Kidney glomerular epithelial cell (primary cell): ENCODE data around the gene HTR2A.
"Not testable (repeated sequence)": the region's sequence is repeated elsewhere in the genome, so short reads cannot be mapped to it uniquely, and the experiment has no call there.

Experiments
- DNase-seq: peaks from one replicate; lab custom pipeline; 2025; lab: John Stamatoyannopoulos, UW

Gene HTR2A

DNA sequence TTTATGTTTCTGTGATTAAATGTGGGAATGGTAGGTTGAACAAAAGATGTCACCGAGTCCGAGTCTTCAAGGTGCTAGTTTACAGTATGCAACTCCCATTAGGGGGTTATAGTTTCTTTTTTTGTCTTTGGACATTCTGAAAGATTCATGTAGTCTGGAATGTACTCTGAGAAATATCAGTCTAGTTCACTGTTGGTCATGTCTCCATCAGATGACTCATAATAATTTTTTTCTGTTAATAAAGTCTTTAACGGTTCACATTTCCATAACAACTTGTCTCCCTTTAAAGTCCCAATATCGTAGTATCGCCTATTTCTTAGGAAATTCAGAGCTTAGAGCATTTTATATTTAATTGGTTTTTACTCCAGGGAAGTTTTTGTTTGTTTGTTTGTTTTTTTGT lies 86.4 kb downstream of the HTR2A start:
- no peak for DNase-seq

DNA sequence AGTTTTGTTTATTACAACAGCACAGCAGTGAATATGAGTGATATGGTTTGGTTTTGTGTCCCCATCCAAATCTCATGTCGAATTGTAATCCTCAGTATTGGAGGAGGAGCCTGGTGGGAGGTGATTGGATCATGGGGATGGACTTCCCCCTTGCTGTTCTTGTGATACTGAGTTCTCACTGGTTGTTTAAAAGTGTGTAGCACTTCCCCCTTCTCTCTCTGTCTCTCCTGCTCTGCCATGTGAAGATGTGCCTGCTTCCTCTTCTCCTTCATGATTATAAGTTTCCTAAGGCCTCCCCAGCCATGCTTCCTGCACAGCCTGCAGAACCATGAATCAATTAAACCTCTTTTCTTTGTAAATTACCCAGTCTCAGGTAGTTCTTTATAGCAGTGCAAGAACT lies 91.9 kb downstream of the HTR2A start:
- not testable (repeated sequence) for DNase-seq

DNA sequence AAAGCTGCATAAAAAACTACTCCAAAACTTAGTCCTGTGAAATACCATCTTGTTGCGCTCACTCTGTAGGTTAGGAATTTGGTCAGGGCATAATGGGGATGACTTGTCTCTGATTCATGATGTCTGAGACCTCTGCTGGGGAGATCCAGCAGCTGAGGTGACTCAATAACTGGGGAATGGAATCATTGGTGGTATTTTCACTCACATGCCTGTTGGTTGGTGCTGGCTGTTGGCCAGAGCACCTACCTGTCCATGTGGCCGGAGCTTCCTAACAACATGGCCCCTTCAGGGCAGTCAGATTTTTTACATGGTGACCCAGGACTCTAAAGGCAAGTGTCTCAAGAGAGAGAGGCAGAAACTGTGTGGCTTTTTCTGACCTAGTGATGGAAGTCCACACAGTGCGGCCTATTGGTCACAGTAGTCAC lies 92.5 kb downstream of the HTR2A start:
- DNase-seq, result peak; percentile 95

DNA sequence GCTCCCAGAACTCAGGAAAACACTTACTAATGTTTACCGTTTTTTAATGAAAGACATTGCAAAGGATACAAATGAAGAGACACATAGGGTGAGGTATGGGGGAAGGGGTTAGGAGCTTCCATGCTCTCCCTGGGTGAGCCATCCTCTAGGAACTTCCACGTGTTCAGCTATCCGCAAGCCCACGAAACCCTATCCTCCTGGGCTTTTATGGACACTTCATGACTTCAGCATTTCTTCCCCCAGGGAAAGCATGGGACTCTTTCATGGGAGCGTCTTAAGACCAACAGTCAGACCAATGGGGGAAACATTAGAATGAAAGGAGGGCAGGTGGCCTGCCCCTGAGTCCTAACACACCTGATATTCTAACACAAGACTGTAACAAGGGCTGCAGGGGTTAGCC lies 93.3 kb downstream of the HTR2A start:
- no peak for DNase-seq

DNA sequence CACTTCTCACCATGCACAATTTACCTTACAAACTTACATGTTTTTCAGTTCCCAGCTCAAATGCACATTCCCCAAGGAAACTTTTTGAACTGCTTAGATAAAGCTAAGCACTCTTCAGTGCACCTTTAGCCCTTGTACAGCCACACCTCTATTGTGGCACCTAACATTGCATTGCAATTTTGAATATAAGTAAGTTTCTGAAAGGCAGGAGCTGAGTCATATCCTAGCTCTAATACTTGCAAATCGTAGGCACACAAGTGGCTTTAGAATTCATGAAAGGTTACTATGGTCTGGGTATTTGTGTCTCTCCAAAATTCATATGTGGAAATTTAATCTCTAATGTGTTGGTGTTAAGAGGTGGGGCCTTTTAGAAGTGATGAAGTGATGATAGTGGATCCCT lies 95.0 kb downstream of the HTR2A start:
- DNase-seq, result no peak

DNA sequence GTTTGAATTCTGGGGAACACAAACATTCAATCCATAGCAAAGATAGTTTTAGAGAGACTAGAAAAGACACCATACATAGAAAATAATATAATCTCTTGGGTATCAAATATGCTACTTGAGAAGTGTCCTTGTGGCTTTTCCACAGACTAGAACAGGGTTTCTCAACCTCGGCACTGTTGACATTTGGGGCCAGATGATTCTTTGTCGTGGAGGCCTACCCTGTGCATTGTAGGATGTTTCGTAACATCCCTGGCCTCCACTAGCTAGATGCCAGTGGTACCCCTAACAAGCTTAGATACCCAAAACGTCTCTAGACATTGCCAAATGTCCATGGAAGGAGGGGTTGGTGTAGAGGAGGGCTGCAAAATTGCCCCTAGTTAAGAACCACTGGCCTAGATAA lies 97.7 kb downstream of the HTR2A start:
- no peak for DNase-seq

DNA sequence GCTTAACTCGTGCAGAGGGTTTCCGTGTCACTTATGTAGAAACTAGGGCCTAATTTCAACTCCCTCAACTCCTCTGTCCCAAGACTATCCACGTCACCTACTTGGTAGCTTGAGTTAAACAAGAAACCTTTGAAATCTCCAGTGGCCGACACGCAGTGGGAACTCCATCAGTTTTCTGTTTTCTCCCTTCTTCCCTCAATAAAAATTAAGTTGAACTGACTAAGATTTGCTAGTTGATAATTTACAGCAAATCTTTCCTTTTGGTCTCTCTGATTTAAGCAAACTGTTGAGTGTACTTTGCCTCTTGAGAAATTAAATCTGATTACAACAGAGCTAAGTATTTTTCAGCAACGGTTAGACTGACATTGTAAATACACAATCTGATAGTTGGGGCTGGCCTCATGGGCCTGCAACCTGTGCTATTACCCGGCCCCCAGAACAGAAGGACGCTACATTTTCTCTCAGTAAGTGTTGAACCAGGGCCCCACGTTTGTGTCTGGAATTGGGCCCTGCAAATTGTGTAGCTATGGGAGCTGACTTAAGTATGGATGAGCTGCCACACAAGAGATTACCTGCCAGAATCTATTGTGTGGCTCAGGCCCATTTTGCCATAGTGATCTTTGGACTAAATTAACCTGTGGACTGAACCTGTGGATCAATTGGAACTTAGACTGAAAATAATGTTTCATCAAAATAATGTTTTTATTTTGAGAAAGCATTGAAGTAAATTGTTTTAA lies 99.2 kb downstream of the HTR2A start:
- DNase-seq, result no peak

DNA sequence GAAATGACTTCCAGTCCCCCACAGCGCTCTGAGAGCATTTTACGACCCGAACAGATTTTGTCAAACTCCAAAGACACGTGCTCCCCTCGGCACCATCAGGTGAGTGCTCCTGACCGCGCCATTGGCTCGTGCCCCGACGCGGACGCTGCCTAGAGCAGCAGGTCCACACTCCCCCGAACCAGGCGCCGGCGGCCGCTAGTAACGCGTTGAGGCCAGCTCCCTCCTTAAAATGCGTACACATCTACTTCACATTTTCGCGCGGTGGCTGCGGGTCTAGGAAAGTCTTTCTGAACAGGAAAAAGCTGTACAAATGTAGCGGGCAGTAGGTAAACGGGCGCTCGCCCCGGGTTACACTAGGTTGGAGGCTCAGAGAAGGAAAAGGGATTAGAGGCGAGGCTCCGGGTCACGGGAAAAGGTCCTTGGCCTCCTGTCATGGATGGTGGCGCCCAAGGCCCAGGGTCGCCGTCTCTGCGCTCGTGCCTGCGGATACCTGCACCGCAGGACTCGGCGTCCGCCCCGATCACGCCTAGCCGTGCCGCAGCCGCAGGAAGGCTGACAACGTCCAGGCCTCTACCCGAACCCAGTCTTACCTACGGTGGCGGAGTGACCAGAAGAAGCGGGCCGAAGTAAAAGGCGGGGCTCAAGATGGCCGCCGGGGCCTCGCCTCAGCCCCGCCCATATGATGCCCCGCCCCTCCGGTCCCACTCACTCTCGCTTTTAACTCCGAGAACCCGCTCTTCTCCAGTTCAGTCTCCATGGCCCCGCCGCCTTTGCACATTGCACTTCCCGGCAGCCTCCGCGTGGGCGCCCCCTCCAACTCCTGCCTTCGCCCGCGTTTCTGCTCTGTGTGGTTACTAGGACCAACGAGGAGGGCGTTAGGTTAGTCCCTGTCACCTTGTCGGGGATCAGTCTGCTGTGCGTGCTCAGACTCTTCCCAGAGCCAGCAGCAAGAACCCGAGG lies 100.1 kb downstream of the HTR2A start, which contains the start of gene ESD:
TSS of gene ESD (minus strand) at position 647 of the 960 bp plus-strand sequence. CDS start 5,748 bp downstream, outside the sequence.
- peak; percentile 89 for DNase-seq

DNA sequence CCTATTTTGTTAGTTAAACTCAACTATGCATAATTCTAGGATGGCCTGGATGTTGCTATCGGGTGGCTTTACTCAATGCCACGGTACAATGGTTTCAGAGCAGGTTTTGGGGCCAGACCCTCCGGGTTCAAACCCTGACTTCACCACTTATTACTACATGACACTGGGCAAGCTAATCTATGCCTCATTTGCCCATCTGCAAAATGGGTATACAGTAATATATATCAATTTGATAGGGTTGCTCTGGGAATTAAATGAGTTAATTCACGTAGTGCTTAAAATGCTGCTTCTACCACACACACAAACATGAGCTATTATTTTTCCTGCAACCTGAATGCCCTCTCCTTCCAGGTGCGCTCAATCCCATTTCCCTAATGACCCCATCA lies 100.7 kb downstream of the HTR2A start:
- DNase-seq, result no peak

DNA sequence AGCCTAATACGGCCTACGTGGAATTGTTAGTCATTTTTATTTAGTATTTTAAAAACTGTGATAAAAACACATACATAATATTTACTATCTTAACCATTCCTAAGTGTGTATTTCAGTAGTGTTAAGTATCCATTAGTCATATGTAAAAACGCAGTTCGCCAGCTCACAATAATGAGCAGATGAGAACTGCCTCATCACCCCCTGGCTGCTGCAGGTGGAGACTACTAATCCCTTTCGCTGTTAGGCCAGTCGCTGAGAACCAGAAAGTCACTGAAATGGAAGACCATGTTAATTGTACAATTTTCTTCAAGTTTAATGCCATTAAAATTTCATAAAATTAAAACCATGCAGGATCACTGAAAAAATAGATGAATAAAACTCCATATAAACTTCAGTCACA lies 101.5 kb downstream of the HTR2A start:
- no peak for DNase-seq

DNA sequence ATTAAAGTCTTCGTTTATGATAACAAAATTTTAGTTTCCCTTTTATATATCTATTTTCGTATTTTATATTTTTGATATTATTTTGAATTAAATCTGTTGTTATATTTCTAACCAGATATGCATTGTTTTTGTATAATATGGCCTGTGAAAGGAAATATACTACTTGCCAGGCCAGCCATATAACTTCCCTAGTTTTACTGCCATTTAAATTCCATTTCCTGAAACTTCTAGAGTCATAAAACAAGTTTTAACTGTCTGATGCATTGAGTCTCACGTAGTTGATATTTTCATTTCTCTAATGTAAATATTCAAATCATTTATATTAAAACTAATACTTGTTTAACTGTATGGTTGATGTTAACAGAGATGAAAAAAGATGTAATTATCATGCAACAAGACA lies 113.3 kb downstream of the HTR2A start:
- no peak for DNase-seq

DNA sequence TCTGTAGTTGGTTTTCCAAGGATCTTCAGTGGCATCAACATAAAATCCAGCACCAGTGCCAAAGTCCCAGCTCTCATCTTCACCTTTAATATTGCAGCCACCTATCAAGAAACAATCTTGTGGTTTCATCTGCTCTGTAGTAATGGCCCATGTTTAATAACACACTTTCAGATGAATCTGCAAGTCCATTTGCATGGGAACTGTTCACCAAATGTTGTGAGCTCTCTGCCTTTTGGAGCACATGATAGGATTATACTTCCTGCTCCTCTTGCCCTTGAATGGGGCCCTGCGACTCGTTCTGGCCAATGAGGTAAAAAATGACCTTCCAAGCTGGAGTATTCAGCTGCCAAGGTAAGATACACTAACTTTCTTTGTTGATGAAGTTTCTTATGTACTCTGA lies 114.2 kb downstream of the HTR2A start:
- no peak for DNase-seq

DNA sequence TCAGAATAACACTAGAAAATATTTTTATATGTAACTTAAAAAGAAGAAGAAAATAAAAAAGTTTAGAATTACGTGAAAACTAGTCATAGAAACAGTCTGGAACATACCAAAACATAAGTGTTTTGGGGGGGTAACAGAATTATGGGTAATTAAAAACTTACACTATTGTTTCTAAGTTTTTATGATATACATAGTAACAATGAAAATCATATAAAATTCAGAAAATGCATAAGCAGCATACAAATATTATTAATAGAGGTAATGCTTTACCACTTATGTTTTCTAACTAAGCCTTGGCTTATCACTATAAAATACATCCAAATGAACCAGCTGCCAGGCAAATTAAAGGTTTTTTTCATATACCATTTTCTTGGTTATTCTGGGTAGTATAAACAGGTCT lies 114.8 kb downstream of the HTR2A start:
- DNase-seq, result no peak
